IPS-NIHi7 (cell line): ENCODE data around the gene GNAO1.

Source experiments
- DNase-seq: peaks from one replicate; pipeline ENCODE4 v3.0.0; 2012; ENCODE audit warnings: mixed read lengths; ENCODE audit errors: extremely low spot score

The GNAO1 gene

GRCh38 chr16:56289862-56290261 is 98.6 kb downstream of the GNAO1 start:
- peak; percentile 45 for DNase-seq

- DNase-seq, result no peak
These were observed 102.7 kb downstream of the GNAO1 start for GRCh38 chr16:56294014-56294413.

- DNase-seq, result no peak
These were observed 103.3 kb downstream of the GNAO1 start for GRCh38 chr16:56294579-56294978.

- no peak for DNase-seq
These were observed 103.9 kb downstream of the GNAO1 start for GRCh38 chr16:56295059-56295665.

DNA sequence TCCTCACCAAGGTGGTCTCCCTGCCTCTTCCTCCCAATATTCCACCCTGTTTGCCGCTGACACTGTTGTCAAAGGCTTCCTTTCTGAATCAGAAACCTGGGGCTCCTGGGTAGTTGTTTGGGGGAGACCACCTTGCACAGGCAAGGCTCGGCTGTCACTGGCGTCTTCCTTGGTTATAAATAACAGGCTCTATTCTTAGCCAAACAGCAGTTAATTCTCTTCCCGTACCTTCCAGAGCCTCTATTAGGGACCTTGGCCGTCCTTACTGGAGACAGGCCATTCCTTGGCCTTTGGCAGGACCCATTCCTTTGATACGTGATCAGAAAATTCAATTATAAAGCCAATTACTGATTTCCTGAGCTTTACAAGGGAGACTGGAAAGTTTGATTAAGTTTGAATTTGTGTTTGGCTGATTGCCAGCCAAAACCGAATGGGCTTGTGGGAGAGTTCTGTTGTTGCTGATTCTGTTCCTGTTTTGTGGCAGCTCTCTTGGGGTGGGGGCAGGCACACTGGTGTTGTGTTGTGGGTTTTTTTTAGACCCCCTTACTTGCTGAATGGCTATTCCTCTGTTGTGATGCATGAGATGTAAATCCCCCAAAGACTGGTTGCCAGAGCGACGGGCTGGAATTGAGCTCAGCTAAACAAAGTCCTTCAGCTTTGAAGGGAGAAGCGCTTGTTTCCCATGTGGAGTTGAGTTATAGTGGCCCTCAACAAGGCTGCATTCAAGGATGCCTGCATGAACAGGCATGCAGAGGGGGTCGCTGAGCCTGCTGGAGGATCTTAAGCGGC is 104.6 kb downstream of the GNAO1 start:
- DNase-seq, result no peak

DNA sequence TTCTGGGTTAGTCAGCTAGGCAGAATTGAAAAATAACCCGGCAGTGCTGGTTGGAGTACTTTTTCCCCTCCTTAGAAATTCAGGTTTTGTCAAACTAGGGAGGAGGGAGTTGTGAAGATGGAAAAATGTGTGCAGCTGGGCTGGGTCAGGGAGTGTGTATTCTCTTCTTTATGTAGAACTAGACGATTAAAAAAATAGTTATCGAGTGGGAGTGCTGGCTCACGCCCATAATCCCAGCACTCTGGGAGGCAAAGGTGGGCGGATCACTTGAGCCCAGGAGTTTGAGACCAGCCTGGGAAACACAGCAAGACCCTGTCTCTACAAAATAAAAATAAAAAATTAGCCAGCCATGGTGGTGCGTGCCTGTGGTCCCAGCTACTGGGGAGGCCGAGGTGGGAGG is 106.4 kb downstream of the GNAO1 start:
- DNase-seq, result no peak

DNA sequence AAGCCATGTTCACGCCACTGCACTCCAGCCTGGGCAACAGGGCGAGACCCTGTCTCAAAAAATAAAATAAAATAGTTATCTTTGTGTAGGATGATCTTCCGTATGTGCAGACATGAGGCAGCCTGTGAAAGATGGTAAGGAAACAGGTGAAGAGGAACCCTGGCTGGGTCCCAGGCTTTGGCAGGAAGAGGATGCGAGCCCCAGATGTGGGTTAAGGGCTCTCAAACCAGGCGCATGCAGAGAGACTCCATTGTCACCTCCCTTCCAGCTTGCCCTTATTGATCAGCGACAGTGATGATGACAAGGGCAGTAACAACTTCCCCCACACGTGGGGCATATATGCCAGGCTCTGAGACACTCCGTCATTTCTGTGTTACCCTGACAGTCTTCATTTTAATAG is 106.8 kb downstream of the GNAO1 start:
- DNase-seq, result no peak

DNA sequence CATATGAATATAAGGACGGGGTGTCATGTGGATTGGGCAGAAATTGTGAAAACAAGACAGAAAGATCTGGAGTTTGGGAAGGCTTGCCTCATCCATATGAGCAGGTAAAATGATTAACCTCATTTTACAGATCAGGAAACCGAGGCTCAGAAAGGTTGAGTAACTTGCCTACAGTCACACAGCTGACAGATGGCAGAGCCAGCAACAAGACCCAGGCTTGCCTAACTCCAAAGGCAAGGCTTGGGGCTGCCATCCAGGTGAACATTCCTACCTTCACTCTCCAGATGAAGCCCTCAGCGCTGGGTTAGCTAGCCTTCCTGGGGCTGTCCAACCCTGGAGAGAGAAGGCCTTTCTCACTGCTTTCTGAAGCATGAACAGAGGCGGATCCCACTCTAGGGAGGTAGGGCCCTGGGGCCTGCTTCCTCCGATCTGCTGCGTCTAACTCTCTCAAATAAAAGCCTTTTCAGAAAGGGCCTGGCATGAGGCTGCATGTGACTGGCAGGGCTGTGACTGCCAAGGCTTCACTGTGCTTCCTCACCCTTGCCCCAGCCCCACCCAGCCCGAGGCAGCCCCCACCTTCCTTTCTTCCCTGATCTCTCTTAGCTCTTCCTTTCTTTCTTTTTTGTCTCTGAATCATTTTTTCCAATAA is 107.8 kb downstream of the GNAO1 start:
- DNase-seq, result no peak

GRCh38 chr16:56300242-56300623 is 108.9 kb downstream of the GNAO1 start:
- no peak for DNase-seq

DNA sequence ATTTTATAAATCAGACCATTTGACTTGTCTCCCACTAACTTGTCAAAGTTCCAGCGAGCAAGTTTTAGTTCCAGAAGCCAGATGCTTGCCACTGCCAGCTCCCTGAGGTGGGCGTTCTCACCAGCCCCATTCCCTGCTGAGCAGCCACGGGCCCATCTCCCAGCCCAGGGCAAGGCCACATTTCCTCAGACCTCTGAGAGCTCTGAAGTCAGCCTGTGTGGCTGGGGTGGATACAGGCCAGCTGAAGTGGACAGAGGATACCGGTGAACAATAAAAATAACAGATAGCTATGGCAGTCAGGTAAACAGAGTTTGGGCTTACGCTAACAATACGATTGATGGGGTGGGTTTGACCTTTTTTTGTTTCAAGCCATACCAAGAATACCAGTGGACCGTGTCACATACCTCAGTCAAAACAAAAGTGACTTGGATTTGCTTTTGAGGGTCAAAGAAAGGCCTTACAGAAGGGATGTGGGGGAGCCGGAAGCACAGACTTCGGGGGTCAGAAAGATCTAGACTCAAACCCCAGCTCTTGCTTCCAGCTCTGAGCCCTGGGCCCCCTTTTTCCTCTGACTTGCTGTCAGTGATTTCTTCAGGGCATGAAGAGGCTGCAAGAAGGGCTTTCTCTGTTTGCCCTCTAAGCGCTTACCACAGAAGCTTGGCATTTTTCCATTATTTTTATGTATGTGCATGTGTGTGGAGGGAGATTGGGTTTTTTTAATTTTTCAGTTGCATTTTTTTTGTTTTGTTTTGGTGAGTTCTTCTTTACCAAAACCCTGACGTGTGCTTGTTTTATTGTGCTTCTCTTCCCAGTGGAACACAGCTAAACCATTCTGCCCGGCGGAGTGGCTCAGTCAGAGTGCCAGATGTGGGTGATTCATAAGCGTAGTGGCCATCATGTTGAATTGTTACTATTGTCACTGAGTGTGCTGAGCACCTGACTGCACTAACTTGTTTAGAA is 109.9 kb downstream of the GNAO1 start:
- DNase-seq, result no peak

- DNase-seq, result no peak
These were observed 111.2 kb downstream of the GNAO1 start for GRCh38 chr16:56302506-56302905.

- no peak for DNase-seq
These were observed 111.9 kb downstream of the GNAO1 start for GRCh38 chr16:56303066-56303715.

DNA sequence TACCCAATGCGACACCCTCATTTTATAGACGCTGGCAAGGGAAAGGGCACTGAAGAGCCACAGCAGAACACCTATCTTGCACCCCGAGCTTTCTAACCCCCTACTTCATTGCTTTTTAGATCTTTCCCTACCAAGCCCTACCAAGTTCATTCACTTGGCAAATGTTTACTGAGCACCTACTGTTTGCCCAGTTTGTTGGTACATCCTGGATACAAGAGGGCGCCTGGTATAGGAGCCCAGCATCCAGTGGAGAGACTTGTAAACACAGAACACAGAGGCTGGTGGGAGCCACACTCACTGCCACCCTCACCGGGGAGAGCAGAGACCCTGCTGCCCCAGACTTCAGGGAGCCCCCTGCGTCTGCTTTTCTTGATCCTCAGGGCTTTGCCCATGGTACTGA is 112.6 kb downstream of the GNAO1 start:
- no peak for DNase-seq

DNA sequence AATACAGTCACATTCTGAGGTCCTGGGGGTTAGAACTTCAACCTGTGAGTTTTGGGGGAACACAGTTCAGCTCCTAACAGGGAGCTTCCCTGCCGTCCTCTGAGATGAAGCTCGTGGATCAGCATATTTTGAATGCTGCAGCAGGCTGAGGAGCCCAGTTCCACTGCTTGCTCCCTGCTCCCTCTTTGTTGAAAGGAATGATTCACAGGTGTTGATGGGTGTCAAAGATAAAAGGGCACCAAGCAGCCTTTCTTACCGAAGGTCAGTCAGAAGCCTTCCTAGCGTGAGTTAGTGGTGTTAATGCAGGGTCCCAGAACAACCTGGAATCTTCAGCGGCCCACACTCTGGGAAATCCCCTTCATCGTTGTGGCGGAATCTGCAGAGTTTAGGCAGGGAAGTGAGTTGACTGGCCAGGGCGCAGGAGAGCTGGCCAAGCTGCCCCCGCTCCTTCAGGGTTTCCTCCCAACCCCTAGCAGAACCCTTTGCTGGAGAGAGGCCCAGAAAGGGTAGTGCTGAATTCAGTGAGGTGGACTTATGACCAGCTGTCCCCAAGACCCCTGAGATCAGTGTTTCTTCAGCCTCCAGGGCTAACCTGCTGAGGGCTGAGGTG is 114.8 kb downstream of the GNAO1 start:
- peak; percentile 44 for DNase-seq

- DNase-seq, result no peak
These were observed 115.6 kb downstream of the GNAO1 start for GRCh38 chr16:56306690-56307533.

DNA sequence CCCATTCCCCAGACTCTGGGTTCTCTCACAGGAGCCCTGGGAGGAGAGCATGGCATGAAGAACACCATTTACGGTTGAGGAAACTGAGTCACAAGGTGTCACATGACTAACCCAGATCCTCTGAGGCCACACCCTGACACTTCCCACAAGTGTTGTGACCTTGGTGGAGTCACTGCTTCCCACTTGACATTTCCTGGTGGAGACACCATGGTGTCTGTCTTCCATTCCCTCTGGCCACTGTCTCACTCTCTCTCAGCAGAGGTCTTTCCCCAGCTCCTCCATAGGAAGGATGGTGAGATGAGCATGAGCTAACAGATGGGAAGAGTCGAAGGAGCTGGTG is 116.2 kb downstream of the GNAO1 start:
- DNase-seq, result no peak

DNA sequence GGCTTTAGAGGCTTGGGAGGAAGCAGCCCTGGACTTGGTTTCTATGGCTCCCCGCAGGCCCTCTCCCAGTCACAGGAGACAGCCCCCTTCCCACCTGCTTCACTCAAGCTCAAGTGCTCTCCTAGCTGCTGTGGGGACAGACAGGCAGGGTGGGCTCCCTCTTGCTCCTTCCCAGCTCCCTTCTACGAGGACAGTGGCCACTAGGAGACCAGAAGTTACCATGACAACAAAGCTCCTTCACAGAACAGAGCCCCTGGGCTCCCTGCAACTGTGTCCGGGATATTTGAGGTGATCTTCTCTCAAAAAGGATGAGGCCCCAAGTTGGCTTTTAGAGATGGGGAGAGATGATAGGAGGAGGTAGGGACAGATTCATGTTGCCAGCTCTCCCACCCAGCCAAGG is 117.7 kb downstream of the GNAO1 start:
- no peak for DNase-seq

DNA sequence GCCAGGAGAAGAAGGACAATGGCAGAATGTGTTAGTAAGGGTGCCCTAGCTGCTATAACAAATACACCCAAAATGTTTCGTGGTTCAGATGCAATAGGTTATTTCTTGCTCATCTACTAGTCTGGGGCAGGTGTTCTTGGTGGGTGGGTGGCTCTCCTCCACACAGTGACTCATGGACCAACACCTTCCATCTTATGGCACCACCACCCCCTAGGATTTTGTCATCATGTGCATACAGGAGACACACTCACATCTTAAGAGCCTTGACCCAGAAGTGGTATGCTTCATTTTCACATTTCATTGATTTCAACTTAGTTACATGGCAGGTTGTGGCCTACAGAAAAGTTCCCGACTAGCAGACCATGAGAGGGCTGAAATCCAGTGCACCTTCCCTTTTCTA is 119.4 kb downstream of the GNAO1 start:
- DNase-seq, result no peak

DNA sequence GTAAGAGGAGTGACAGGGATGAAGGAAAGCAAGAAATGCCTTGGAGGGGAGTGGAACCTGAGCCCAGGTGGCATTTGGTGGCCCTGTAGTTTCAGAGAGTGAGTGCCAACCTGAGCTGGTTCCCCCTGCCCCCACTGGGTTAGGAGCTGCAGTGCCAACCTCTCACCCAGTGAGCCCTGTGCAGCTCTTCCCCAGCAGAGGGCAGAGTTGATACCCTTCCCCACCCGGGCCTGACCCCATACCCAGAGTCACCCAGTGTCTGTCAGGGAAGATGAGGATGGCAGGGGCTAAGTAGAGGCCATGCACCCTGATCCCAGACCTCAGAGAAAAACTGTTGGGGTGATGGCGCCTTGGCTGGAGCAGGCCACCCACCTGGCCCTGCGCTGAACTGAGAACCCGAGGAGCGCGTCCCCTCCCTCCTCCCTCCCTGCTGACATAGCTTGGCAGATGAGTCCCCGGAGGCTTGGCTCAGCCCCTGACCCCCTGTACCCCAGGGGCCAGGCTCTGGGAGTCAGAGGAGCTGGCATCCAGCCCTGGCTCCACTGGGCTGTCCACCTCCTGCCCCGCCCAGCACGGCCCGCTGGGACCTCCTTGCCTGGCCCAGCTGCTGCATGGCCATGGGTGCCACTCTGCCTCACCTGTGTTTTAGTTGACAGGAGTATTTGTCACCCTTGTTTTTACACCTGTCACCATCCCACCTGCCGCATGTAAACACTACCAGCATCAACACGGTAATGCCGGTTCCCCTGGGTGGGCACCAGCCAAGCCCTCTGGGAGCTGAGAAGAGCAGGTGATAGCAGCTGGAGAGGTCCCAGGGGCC is 120.1 kb downstream of the GNAO1 start:
- no peak for DNase-seq

DNA sequence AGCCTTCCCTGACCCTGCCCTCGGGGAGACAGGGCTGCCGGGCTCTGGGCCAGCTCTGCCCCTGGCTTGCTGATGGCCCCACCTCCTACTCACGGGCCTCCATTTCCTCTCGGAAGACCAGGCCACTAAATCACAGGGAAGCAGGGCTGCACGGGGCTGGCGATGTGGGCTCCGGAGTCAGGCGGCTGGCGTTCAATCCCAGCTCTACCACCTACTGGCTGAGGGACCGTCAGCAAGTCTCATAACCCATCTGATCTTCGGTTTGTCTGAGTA is 120.7 kb downstream of the GNAO1 start:
- no peak for DNase-seq
